ENCODE results near the gene NANOS3. TPM values are rescaled to one million over a fixed set of nuclear protein-coding genes. Genes with fewer than 3 reads are reported as not detected.
"Not testable (repeated sequence)": the region's sequence is repeated elsewhere in the genome, so short reads cannot be mapped to it uniquely, and the experiment has no call there.

Gene NANOS3
- total RNA-seq, 1 experiment from 2014 or later, result not detected

DNA sequence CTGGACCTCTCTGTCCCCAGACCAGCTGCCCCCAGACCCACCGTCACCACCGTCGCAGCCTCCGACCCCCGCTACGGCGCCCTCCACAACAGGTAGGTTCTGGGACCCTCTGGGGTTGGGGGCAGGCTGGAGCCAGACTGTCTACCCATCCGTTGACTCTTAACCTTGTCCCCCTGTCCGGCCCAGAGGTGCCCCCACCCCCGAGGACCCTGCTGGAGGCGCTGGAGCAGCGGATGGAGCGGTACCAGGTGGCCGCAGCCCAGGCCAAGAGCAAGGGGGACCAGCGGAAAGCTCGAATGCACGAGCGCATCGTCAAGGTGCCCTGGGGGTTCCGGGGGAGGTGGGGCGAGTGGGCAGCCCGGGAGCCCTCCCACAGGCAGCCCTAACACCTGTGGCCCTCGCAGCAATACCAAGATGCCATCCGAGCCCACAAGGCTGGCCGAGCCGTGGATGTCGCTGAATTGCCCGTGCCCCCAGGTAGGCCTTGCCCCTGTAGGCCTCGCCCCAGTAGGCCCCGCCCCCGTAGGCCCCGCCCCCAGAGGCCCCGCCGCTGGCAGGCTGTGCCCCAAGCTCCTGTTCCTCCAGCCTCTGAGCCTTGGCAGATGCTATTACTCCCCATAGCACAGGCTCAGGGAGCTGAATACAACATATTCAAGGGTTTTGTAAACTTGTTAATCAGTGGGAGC lies 41.9 kb downstream of the NANOS3 start:
- DNase-seq (ENCODE audit: low read depth), result no peak

DNA sequence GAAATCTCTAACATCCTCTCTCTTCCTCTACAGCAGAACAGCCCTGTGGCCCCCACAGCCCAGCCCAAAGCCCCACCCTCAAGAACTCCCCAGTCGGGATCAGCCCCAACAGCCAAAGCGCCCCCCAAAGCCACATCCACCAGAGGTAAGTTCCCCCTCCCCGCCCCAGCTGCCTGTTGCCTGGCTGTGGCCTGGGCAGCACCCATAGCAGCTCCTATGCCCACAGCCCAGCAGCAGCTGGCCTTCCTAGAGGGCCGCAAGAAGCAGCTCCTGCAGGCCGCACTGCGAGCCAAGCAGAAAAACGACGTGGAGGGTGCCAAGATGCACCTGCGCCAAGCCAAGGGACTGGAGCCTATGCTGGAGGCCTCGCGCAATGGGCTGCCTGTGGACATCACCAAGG lies 43.6 kb downstream of the NANOS3 start:
- DNase-seq (ENCODE audit: low read depth), result no peak

DNA sequence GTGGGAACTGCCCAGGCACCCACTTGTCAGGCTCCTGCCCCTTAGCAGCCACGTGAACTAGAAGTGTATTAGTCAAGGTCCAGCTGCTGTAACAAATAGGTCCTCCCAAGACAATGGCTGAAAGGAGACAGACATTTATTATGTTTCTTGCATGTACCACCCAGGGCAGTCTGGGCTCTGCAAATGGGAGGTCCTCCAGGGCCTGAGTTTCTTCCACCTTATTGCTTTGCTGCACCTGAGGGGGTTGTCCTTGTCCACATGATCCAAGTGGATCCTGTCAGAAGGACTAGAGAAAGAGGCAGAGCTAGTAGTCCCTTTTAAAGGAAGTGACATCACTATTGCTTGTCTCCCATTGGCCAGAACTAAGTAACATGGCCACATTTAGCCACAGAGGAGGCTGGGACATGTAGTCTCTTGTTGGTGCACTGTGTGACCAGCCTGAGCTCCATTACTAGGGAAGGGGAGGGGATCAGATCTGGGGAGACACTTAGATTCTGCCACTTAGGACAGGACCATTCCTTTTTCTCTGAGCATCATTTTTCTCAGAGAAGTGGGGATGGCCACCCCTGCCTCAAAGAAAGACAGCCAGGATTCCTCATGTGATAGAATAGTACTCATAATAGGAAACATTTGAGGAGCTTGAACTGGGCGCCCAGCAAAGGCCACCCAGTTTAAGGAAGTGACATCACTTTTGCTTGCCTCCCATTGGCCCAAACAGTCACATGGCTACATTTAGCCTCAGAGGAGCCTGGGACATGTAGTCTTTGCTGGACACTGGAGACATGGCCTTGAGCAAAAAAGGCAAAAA lies 44.2 kb downstream of the NANOS3 start:
- DNase-seq (ENCODE audit: low read depth), result peak; percentile 85

DNA sequence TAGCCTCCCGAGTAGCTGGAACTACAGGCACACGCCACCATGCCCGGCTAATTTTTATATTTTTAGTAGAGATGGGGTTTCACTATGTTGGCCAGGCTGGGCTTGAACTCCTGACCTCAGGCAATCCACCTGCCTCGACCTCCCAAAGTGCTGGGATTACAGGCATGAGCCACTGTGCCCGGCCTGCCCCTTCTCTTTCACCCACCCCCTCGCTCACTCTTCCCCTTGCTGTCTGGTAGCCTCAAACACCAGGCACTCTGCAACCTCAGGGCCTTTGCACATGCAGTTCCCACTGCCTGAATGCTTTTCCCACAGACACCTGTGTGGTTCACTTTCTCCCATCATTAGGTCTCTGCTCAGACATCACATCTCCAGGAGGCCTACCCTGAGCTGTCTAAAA lies 45.2 kb downstream of the NANOS3 start:
- not testable (repeated sequence) for DNase-seq (ENCODE audit: low read depth)

DNA sequence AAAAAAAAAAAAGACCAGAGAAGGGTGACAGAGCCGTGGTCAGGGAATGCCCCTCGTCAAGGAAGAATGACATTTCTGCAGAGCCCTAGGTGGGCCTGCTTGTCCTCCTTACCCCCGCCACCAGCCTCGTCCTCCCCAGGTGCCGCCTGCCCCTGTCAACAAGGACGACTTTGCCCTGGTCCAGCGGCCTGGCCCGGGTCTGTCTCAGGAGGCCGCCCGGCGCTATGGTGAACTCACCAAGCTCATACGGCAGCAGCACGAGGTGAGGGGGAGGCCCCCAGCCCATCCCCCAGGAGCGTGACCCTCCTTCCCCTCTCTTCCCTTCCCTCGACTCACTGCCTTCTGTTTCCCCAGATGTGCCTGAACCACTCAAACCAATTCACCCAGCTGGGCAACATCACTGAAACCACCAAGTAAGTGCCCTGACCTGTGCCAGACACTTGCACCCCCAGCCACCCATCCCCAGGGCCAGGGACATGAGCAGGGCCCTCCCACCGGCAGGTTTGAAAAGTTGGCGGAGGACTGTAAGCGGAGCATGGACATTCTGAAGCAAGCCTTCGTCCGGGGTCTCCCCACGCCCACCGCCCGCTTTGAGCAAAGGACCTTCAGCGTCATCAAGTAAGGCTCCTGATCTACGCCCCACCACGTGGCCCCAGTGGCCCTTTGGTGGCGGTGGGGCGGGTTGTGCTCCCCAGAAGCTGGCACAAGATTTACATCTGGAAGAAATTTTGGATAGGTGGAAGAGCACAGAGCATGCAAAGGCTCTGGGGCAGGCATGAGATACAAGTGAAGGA lies 46.5 kb downstream of the NANOS3 start:
- DNase-seq (ENCODE audit: low read depth), result no peak

DNA sequence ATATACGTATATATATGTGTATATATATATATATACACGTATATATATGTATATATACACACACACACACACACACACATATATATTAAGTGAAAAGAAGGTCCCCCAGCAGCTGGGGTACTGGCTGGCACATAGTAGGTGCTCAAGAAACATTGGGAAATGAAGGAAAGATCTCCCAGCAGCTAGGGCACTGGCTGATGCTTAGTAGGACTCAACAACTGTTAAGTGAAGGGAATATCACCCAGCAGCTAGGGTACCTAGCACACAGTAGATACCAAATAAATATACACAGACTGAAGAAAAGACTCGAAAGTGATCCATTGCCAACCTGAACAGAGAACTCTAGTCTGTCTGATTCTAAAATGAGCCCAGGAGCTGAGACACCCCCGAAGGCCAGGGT lies 49.1 kb downstream of the NANOS3 start:
- DNase-seq (ENCODE audit: low read depth), result no peak

DNA sequence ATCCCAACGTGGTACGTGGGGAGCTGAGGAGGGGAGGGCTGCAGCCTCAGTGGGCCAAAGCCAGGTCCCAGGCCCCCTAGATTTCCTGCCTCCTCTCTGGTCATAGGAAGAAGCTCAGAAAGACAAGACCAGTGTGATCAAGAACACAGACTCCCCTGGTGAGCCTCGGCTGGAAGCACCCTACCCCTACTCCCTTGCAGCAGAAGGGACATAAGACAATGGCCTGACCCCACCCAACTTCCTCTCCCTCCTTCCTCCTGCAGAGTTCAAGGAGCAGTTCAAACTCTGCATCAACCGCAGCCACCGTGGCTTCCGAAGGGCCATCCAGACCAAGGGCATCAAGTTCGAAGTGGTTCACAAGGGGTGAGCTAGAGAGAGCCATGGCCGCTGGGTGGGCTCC lies 49.8 kb downstream of the NANOS3 start:
- DNase-seq (ENCODE audit: low read depth), result no peak

DNA sequence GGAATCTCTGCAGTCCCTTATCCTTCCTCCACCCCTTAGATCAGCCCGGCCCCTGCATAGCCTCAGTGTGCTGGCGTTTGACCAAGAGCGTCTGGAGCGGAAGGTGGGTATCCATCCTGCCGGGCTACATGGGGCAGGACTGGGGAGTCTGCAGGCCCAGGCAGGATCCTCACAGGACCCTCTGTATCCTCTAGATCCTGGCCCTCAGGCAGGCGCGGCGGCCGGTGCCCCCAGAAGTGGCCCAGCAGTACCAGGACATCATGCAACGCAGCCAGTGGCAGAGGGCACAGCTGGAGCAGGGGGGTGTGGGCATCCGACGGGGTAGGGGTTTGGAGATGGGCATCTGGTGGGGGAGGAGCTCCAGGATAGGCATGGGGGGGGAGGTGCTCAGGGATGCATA lies 52.4 kb downstream of the NANOS3 start:
- no peak for DNase-seq (ENCODE audit: low read depth)

DNA sequence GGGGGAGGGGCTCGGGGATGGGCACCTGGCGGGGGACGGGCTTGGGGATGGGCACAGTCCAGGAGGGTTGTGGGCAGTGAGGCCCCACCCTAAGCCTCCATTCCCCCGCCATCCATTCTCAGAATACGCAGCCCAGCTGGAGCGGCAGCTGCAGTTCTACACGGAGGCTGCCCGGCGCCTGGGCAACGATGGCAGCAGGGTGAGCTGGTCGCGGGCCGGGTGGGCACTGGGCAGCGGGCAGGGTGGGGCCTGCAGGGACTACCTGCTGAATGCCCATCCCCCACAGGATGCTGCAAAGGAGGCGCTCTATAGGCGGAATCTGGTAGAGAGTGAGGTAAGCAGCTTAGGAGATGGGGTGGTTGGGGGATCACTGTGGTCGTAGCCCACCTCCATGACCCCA lies 53.0 kb downstream of the NANOS3 start:
- no peak for DNase-seq (ENCODE audit: low read depth)

Small RNAs within 50 kb of the gene (small RNA-seq; reads per million reads assigned to genes)
- gene MIR181C (2.3 reads per million, percentile 84 among the genes with 10 or more reads in this experiment), gene MIR181D (2.6 reads per million, percentile 84 among the genes with 10 or more reads in this experiment)

Other genes starting within 250 kb of the NANOS3 start
- gene MRI1, start 112.6 kb upstream of the NANOS3 start, total RNA-seq (2014; rRNA removed; shearing (Covaris generic)), result 60.0 and 65.9 TPM in 2 replicates
- 382 and 486 TPM in 2 replicates for gene C19orf53, start 102.7 kb upstream of the NANOS3 start, total RNA-seq (2014; rRNA removed; shearing (Covaris generic))
- 1.8 and 2.7 TPM in 2 replicates for gene ZSWIM4, start 81.7 kb upstream of the NANOS3 start, total RNA-seq (2014; rRNA removed; shearing (Covaris generic))
- gene BRME1, start 29.0 kb downstream of the NANOS3 start, total RNA-seq (2014; rRNA removed; shearing (Covaris generic)), result 2.0 and 3.3 TPM in 2 replicates
- 16.8 and 19.7 TPM in 2 replicates for gene CC2D1A, start 29.1 kb downstream of the NANOS3 start, total RNA-seq (2014; rRNA removed; shearing (Covaris generic))
- 0.23 and 0.37 TPM in 2 replicates for gene PODNL1, start 61.3 kb downstream of the NANOS3 start, total RNA-seq (2014; rRNA removed; shearing (Covaris generic))
- 35.0 and 44.0 TPM in 2 replicates for gene DCAF15, start 75.4 kb downstream of the NANOS3 start, total RNA-seq (2014; rRNA removed; shearing (Covaris generic))
- gene RFX1, start 129.2 kb downstream of the NANOS3 start, total RNA-seq (2014; rRNA removed; shearing (Covaris generic)), result 3.1 and 3.8 TPM in 2 replicates
- not detected in 2 replicates for gene RLN3, start 151.0 kb downstream of the NANOS3 start, total RNA-seq (2014; rRNA removed; shearing (Covaris generic))
- 20.7 and 22.6 TPM in 2 replicates for gene IL27RA, start 154.6 kb downstream of the NANOS3 start, total RNA-seq (2014; rRNA removed; shearing (Covaris generic))
- gene PALM3, start 184.9 kb downstream of the NANOS3 start, total RNA-seq (2014; rRNA removed; shearing (Covaris generic)), result 1.5 and 3.9 TPM in 2 replicates
- gene MISP3, start 195.7 kb downstream of the NANOS3 start, total RNA-seq (2014; rRNA removed; shearing (Covaris generic)), result 1.4 and 1.5 TPM in 2 replicates
- 0.23 TPM in 1 of 2 replicates, not detected in the other for gene C19orf67, start 208.6 kb downstream of the NANOS3 start, total RNA-seq (2014; rRNA removed; shearing (Covaris generic))
- gene SAMD1, start 213.6 kb downstream of the NANOS3 start, total RNA-seq (2014; rRNA removed; shearing (Covaris generic)), result 67.3 and 74.3 TPM in 2 replicates
- gene PRKACA, start 240.6 kb downstream of the NANOS3 start, total RNA-seq (2014; rRNA removed; shearing (Covaris generic)), result 17.6 and 25.6 TPM in 2 replicates